Breast epithelium (tissue), 4 donors: ENCODE results near the gene EPC1. TPM values are rescaled to one million over a fixed set of nuclear protein-coding genes. Genes with fewer than 3 reads are reported as not detected.

Source experiments
- DNase-seq, 2 donors: peaks; one replicate each; pipeline ENCODE4 v3.0.0-alpha.2; 2019; ENCODE audit warnings: low spot score in 2 of 2
- H3K27ac ChIP-seq, 2 donors: fragments of 200-600 bp; sonication (generic) in 1 of 2; one replicate each; pipeline ENCODE4 v1.5.1; 2016 to 2019; ENCODE audit warnings: mild to moderate bottlenecking in 1 of 2
- H3K27me3 ChIP-seq, 2 donors: fragments of 200-600 bp; sonication (generic) in 1 of 2; one replicate each; pipeline versions ENCODE4 v1.5.1 to v1.6.0; 2017 to 2019; ENCODE audit warnings: control low read depth in 1 of 2, mild to moderate bottlenecking in 1 of 2
- H3K36me3 ChIP-seq: fragments of 200-600 bp; one replicate; pipeline ENCODE4 v1.5.1; 2019
- H3K4me1 ChIP-seq, 2 donors: fragments of 200-600 bp; sonication (generic); one replicate each; pipeline ENCODE4 v1.5.1; 2016 to 2019; ENCODE audit warnings: control low read depth in 1 of 2
- H3K4me3 ChIP-seq, 3 donors: fragments of 200-600 bp; sonication (generic); 1 replicate in 2 of 3; 2 replicates in 1 of 3; pipeline ENCODE4 v1.5.1; 2016 to 2019; ENCODE audit warnings: mild to moderate bottlenecking in 3 of 3, moderate library complexity in 2 of 3
- H3K9me3 ChIP-seq, 2 donors: fragments of 200-600 bp; sonication (generic) in 1 of 2; one replicate each; pipeline ENCODE4 v1.5.1; 2016 to 2019; ENCODE audit warnings: control low read depth in 1 of 2
- CTCF ChIP-seq, 3 donors: fragments of 450-650 bp; IDR thresholded peaks; one replicate each; pipeline ENCODE4 v1.5.1; 2016 to 2017; ENCODE audit warnings: antibody characterized with exemption in 3 of 3, mild to moderate bottlenecking in 3 of 3, moderate library complexity in 3 of 3
- POLR2A ChIP-seq: fragments of 450-650 bp; IDR thresholded peaks from one replicate; pipeline ENCODE4 v1.6.1; 2016; ENCODE audit warnings: antibody characterized with exemption, mild to moderate bottlenecking, moderate library complexity
- POLR2AphosphoS5 ChIP-seq, 3 donors: sonication (generic); formaldehyde crosslinking; IDR thresholded peaks; one replicate each; pipeline ENCODE4 v1.6.1; 2017; ENCODE audit warnings: antibody characterized with exemption in 3 of 3
- intact Hi-C: fragments of 100-400 bp; cut with DNase I; formaldehyde crosslinking; loops from one replicate; pipeline ENCODE4 v1.15.1; 2023; ENCODE audit warnings: low total_unique reads
- total RNA-seq, 3 donors: library from RNA; depleted of rRNA; stranded (reverse); fragments of >200 nt; gene quantifications; one replicate each; pipeline ENCODE4 v1.1.0, GENCODE V29; 2016

The EPC1 gene
- total RNA-seq, 3 donors from 2014 or later: 49.4 to 78.7 (median 60.0) TPM

- no peak for DNase-seq
- Histone ChIP-seq H3K27ac (no peak overlapping the region), H3K9me3 (no peaks in the 10 kb centered on the region), H3K4me1 (no peaks in the 10 kb centered on the region), H3K27me3 (no peaks in the 10 kb centered on the region), H3K36me3 (peaks cover 5% of the 10 kb centered on the region), H3K4me3 (no peak overlapping the region)
- intact Hi-C loops: no loop called here
- TF ChIP-seq POLR2AphosphoS5 (IDR thresholded peaks at IDR 0.05) (no peak), POLR2A (no peak), CTCF (IDR thresholded peaks at IDR 0.05) (no peak)
Measured at GRCh38 chr10:32308027-32308603, 38.8 kb downstream of the EPC1 start.

GRCh38 chr10:32307609-32308008, 39.3 kb downstream of the EPC1 start:
- DNase-seq: no peak
- no peaks in the 10 kb centered on the region for H3K27me3 ChIP-seq
- H3K27ac ChIP-seq: no peak overlapping the region
- TF ChIP-seq POLR2AphosphoS5 (IDR thresholded peaks at IDR 0.05) (no peak), POLR2A (no peak), CTCF (IDR thresholded peaks at IDR 0.05) (no peak)
- intact Hi-C loops: no loop called here
- no peaks in the 10 kb centered on the region for H3K4me1 ChIP-seq
- H3K9me3 ChIP-seq: no peaks in the 10 kb centered on the region
- peaks cover 5% of the 10 kb centered on the region for H3K36me3 ChIP-seq
- H3K4me3 ChIP-seq: no peak overlapping the region

- TF ChIP-seq POLR2AphosphoS5 (IDR thresholded peaks at IDR 0.05) (no peak), CTCF (IDR thresholded peaks at IDR 0.05) (no peak), POLR2A (no peak)
- intact Hi-C loops: no loop called here
- no peaks in the 10 kb centered on the region for H3K36me3 ChIP-seq
- H3K9me3 ChIP-seq: no peaks in the 10 kb centered on the region
- no peak for DNase-seq
- no peaks in the 10 kb centered on the region for H3K4me1 ChIP-seq
- no peak overlapping the region for H3K27ac ChIP-seq
- no peaks in the 10 kb centered on the region for H3K27me3 ChIP-seq
- H3K4me3 ChIP-seq: no peak overlapping the region
Measured at GRCh38 chr10:32299354-32299980, 47.5 kb downstream of the EPC1 start.

- no peak overlapping the region for H3K27ac ChIP-seq
- H3K9me3 ChIP-seq: no peaks in the 10 kb centered on the region
- no peaks in the 10 kb centered on the region for H3K4me1 ChIP-seq
- intact Hi-C loops: no loop called here
- H3K27me3 ChIP-seq: no peaks in the 10 kb centered on the region
- TF ChIP-seq POLR2A: no peak
- no peak for TF ChIP-seq CTCF (IDR thresholded peaks at IDR 0.05)
- TF ChIP-seq POLR2AphosphoS5 (IDR thresholded peaks at IDR 0.05): no peak
- H3K4me3 ChIP-seq: no peak overlapping the region
- no peak for DNase-seq
- no peaks in the 10 kb centered on the region for H3K36me3 ChIP-seq
Measured at GRCh38 chr10:32298075-32298812, 48.7 kb downstream of the EPC1 start.

- TF ChIP-seq CTCF (IDR thresholded peaks at IDR 0.05): no peak
- TF ChIP-seq POLR2A: no peak
- TF ChIP-seq POLR2AphosphoS5 (IDR thresholded peaks at IDR 0.05): no peak
- no peak overlapping the region for H3K27ac ChIP-seq
Measured at GRCh38 chr10:32295027-32295426, 51.9 kb downstream of the EPC1 start.

More at GRCh38 chr10:32295027-32295426, 51.9 kb downstream of the EPC1 start:
- Histone ChIP-seq H3K9me3 (no peaks in the 10 kb centered on the region), H3K4me1 (no peaks in the 10 kb centered on the region), H3K36me3 (no peaks in the 10 kb centered on the region), H3K27me3 (no peaks in the 10 kb centered on the region), H3K4me3 (no peak overlapping the region)
- DNase-seq: no peak
- intact Hi-C loops: no loop called here
